ENCODE results near the gene HCN1.

DNA sequence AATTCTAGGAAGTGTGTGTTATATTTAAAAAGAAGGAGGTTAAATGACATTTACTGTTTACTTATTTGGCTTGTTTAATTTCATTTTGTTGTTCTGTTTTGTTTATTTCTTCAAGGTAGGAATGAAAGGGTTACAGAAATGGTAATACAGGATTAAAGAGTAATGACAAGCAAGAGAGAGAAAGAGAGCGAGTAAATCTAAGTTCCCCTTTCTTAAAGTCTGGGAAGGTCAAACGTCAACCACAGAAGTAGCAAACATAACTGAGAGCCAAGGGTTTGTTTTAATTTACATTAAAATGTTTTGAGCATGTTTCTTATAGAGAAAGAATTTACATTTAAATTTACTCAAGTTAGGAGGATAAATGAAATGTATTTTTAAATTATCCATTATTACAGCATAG lies 18.7 kb downstream of the HCN1 start:
- TF ChIP-seq, protein P1, sequence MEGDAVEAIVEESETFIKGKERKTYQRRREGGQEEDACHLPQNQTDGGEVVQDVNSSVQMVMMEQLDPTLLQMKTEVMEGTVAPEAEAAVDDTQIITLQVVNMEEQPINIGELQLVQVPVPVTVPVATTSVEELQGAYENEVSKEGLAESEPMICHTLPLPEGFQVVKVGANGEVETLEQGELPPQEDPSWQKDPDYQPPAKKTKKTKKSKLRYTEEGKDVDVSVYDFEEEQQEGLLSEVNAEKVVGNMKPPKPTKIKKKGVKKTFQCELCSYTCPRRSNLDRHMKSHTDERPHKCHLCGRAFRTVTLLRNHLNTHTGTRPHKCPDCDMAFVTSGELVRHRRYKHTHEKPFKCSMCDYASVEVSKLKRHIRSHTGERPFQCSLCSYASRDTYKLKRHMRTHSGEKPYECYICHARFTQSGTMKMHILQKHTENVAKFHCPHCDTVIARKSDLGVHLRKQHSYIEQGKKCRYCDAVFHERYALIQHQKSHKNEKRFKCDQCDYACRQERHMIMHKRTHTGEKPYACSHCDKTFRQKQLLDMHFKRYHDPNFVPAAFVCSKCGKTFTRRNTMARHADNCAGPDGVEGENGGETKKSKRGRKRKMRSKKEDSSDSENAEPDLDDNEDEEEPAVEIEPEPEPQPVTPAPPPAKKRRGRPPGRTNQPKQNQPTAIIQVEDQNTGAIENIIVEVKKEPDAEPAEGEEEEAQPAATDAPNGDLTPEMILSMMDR (IDR thresholded peaks at IDR 0.05 in 8 of 11, conservative IDR thresholded peaks at IDR 0.05 in 3 of 11), result no peak
- TF ChIP-seq POLR2A (IDR thresholded peaks at IDR 0.05), result no peak
